Measurements from ENCODE around the gene CD244.
"Not testable (repeated sequence)": the region's sequence is repeated elsewhere in the genome, so short reads cannot be mapped to it uniquely, and the experiment has no call there.

CD244 gene

DNA sequence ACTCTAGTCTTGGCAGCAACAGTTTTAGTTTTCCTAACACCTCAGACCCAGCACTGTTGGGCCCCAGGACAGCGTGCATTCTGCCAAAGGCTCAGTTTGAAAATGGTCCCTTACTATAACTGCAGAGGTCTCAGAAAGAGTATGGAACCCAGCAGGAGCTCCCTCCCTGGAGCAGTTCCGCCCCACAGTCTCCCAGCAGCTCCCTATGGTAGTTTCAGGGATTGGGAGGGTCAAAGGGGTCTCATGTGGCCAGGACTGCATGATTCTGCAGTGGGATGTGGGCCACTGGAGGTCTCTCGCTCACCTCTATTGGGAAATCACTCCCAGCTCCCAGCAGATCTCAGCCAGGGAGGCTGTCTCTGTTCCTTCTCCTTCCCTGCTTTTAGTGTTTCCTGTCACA lies 54.4 kb downstream of the CD244 start:
- no peak for DNase-seq

DNA sequence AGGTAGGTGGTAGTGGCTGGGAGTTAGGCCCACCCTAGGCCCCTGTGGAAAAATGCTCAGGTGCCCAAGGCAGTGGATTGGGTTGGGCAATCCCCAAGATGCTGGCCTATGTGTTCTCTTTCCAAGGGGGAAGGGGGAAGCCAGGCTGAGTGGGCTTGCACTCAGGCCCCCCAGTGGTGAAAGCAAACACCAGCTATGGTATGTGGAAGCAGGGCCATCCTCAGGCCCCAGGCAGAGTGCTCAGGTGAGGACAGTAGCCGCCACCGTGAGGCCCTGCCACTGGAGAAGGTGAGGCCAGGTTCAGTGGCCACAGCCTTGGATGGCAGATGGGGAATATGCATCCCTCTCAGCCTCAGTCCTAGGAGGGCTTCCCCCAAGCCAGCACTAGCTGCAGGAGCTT lies 54.9 kb downstream of the CD244 start:
- DNase-seq = no peak

DNA sequence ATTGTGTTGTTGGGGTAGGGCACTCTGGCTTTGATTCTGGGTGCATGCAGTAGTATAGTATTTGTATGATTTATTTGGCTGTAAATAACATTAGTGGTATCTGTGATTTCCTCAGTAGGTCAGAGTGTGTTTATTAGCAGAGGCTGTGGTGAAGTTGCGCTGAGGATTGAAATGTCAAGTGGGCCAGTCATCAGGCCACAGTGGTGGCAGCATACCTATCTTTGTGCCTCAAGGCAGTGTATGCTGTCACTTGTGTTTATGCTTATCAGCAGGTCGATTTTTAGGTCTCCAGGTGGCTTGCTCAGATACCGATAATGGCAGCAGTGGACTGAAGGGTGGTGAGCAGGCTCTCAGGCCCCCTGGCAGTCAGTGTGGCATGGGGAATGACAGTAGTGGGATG lies 55.4 kb downstream of the CD244 start:
- DNase-seq = no peak

DNA sequence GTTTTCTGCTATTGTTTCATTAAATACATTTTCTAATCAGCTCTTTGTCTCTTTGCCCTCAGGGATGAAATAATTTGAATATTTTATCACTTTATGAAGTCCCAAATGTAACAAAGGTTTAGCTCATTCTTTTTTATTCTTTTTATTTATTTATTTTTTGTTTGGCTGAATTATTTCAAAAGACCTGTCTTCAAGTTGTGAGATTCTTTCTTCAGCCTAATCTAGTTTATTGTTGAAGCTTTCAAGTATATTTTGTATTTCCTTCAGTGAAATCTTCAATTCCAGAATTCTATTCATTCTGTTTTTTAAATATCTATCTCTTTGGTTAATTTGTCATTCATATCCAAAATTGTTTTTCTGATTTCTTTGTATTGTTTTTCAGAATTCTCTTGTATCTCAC lies 55.9 kb downstream of the CD244 start:
- DNase-seq = no peak

DNA sequence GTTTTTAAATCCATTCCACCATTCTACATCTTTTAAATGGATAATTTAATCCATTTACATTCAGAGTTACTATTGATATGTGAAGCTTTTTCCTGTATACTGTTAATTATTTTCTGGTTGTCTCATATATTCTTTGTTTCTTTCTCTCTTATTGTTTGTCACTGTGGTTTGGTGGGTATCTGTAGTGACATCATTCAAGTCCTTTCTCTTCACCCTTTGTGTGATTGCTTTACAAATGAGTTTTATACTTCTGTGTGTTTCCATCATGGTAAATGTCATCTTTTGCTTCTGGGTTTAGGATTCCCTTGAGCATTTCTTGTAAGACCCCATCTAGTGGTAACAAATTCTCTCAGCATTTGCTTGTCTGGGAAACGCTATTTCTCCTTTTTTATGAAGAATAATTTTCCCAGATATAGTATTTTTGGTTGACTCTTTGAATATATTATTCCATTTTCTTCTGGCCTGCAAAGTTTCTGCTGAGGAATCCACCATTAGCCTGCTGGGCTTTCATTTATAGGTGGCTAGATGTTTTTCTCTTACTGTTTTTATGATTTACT lies 56.5 kb downstream of the CD244 start:
- DNase-seq = no peak

DNA sequence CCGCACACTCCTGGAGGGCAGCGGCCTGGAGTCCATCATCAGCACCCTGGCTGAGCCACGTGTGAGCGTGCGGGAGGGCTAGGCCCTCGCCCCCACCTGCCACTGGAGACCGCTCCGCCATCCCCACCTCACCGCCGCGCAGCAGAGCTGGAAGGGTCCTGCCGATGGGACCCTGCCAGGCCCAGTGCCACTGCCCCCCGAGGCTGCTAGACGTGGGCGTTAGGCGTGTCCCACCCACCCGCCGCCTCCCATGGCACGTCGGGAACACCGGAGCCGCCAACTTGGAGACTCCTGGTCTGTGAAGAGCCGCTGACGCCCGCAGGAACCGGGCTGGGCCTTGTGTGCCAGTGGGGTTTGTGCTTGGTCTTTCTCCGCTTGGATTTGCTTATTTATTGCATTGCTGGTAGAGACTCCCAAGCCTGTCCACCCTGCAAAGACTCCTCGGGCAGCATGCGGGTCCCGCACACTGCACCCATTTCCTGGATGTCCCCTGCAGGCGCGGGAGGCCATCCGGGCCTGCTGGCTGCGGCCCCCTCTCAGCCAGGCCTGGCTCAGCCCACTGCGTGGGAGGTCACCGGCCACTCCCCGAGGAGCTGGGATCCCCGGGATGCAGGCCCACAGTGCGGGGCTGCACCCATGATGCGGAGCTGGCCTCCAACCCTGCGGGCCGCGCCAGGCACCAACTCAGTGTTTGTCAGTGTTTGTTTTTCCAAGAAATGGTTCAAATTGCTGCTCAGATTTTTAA lies 60.7 kb downstream of the CD244 start:
- DNase-seq = no peak

DNA sequence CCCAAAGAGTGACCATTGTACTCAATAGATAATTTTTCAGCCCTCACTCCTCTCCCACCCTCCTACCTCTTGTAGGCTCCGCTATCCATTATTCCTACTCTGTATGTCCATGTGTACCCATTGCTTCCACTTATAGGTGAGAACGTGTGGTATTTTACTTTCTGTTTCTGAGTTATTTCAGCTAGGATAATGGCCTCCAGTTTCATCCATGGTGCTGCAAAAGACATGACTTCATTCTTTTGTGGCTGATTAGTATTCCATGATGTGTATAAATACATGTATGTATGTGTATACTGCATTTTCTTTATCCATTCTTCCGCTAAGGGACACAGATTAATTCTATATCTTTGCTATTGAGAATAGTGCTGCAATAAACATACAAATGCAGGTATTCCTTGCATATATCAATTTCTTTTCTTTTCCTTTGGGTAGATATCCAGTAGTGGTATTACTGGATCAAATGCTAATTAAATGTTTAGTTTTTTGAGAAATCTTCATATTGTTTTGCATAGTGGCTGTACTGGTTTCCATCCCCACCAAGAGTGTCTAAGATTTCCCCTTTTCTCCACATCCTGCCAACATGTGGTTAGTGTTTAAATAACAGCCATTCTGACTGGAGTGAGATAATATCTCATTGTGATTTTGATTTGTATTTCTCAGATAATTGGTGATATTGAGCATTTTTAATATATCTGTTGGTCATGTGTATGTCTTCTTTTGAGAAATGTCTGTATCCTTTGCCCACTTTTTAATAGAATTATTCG lies 61.9 kb downstream of the CD244 start:
- DNase-seq = no peak

DNA sequence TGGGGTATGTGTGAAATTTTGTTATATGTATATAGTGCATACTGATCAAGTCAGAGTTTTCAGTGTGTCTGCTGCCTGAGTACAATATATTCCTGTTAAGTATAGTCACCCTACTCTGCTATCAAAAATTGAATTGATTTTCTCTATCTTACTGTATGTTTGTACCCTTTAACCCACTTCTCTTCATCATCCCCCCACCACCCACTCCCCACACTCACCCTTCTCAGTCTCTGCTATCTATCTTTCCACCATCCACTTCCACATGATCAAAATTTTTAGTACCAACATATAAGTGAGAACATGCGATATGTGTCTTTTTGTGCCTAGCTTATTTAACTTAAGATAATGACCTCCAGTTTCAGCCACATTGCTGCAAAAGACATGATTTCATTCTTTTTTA lies 62.5 kb downstream of the CD244 start:
- DNase-seq = no peak

DNA sequence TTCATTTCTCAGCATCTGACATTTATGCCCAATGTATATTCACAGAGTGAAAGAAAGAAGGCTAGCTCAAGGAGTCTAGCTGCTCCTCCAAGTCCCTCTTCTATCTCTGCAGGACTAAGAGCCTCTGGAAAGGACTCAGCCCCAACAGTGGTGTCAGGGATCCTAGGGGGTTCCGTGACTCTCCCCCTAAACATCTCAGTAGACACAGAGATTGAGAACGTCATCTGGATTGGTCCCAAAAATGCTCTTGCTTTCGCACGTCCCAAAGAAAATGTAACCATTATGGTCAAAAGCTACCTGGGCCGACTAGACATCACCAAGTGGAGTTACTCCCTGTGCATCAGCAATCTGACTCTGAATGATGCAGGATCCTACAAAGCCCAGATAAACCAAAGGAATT lies 63.0 kb downstream of the CD244 start:
- no peak for DNase-seq

DNA sequence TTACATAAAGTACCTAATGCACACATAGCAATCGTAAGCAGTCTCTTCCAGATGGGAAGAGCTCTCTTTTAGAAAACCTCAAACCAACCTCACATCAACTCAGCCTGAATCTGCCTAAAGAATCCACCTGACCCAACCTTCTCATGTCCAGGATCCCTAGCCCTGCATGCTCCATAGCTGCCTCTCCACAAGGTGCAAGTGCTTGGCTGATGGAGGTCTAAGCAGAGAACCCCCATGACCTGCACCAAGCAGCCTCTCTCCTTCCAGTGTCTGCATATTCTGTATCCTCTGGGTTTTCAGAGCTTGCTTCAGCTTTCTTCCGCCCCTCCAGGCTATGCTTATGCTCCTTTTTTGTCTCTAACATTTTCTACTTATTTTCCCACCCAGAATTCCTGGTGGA lies 64.2 kb downstream of the CD244 start:
- no peak for DNase-seq

DNA sequence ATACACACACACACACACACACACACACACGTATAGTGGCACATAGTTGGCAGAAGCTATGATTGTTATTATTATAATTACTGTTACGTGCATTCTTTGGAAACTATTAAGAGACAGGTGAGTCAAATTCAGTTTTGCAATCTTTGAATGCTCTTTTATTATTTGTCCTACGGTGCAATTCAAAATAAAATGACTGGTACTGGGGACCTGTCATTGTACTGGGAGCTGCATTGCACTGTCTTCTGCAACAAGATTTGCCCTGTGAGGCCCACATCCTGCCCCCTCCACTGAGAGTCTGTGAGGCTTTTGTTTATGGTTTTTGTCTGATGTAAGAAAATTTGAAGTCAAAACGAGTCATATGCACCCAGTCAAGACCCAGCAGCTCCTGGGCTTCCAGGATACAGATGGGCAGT lies 64.8 kb downstream of the CD244 start:
- DNase-seq = no peak

DNA sequence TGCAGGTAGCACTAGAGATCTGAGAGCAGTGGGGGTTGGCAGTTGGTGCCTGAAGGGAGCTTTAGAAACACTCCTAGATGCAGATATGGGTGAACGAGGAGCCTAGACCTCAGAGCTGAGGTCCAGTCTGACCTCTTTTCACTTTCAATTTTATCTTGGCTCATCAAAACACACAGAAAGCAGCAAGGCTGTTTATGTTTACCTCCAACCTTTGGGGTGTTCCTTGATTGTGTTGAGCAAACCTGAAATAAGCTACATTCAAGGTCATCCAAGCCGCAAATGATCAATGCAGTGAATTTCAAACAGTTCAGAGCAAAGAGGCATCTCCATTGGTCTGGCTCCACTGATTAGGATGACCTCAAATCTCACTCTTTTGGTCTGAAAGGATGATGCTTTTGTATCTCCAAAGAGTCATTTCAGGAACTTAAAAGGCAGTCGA lies 65.4 kb downstream of the CD244 start:
- no peak for DNase-seq

DNA sequence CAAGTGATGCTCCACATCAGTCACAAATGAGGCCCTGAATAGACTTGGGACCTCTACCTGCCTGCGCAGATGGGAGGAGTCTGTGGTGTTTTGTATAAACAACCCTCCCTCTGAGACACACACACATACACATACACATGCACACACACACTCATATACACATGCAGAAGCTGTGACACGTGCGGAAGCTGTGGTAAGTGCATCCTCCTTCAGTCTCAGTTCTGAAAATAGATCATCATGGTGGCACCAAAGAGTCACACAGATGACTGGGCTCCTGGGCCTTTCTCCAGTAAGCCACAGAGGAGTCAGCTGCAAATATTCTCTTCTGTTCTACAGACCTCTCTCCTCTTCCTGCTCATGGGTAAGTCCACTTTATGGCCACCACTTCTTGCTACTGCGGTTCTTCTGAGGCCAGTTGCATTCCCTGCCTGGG lies 66.7 kb downstream of the CD244 start, which contains the start of gene LY9:
TSS of gene LY9 (plus strand) at position 224 of the 433 bp plus-strand sequence. CDS start at position 238, 14 bp downstream.
- DNase-seq = no peak

DNA sequence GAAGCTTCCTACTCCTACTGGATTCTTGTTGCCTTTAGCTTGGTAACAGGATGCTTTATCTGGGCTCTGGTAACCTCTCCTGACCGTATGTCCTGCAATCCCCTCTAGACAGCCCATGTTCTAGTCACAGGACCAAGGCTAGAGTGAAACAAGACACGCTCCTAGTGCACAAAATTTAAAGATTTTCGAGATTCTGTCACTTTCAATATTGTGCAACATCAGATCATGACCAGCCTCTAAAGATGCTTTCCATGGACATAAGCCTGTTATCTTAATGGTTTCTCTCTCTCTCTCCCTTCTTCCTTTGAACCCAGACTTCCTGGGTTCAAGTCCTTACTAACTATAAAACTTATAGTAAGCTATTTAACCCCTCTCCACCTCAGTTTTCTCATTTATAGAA lies 68.3 kb downstream of the CD244 start:
- DNase-seq = no peak

DNA sequence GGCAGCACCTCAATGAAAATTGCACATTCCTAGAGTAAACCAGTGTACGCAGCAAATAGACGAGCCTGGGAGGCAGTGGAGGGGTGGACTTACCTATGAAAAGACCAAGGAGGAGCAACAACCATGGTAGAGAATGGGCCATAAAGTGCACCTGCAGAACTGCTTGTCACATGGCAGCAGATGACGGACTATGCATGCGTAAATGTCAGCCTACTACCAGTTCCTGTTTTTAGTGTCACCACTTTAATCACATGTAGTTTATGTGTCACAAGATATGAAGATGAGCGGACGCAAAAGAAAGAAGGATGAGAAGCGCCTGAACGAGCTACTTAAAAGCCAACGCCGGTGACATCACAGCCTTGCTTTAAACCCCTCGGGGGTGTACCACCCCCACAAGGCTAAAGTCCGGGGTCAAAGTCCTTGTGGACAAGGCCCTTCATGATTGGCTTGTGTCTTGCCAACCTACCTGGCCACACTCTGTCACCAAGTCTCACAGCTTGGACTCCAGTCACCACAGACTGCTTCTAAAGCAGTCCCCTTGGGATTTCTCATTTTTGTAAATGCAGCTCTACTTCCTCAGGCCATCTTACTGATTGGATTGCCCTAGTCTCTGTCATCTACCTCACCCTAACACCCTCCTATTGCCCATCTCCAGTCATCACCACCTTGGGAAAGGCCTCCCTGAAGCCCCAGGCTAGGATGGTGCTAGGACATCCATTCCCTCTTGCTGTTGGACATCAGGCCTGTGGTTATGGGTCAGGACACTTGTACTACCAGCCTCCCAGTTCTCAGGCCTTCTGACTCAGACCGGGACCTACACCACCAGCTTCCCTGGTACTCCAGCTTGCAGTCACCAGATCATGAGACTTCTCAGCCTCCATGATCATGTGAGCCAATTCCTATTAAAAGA lies 72.7 kb downstream of the CD244 start:
- DNase-seq = no peak

DNA sequence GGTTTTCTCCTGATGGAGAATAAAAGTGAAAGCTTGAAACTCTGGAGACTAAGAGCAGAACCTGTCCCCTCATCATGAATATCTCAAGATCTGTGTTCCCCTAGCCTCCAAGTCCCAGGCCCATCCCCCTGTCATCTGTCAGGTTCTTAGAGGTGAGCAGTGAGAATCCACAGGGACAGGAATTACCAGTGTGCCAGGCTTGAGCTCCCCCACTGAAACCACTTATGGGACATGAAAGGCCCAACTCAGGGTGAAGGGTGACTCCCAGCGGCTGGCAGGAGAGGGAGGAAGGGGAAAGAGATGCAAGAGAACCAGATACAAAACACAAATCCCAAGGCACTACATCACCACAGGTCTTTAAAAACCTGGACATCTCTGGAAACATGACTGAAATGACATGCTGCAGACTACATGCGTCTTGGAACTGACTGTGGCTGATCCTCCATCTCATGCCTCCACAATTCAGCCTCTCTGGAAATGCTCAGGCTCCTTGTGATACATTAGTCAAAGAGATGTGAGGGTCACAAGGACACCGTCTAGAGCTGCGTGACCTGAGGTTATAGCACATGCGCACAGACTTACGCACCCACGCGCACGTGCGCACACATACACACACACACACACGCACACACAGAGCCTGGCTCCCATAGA lies 73.5 kb downstream of the CD244 start:
- no peak for DNase-seq

DNA sequence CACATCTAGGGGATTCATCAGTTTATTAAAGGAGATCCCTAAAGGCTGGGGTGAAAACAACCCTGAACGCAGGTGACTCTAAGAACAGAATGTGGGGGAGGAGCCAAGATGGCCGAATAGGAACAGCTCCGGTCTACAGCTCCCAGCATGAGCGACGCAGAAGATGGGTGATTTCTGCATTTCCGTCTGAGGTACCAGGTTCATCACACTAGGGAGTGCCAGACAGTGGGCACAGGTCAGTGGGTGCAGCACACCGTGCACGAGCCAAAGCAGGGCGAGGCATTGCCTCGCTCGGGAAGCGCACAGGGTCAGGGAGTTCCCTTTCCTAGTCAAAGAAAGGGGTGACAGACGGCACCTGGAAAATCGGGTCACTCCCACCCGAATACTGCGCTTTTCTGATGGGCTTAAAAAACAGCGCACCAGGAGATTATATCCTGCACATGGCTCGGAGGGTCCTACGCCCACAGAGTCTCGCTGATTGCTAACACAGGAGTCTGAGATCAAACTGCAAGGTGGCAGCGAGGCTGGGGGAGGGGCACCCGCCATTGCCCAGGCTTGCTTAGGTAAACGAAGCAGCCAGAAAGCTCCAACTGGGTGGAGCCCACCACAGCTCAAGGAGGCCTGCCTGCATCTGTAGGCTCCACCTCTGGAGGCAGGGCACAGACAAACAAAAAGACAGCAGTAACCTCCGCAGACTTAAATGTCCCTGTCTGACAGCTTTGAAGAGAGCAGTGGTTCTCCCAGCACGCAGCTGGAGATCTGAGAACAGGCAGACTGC lies 79.5 kb downstream of the CD244 start:
- not testable (repeated sequence) for DNase-seq

DNA sequence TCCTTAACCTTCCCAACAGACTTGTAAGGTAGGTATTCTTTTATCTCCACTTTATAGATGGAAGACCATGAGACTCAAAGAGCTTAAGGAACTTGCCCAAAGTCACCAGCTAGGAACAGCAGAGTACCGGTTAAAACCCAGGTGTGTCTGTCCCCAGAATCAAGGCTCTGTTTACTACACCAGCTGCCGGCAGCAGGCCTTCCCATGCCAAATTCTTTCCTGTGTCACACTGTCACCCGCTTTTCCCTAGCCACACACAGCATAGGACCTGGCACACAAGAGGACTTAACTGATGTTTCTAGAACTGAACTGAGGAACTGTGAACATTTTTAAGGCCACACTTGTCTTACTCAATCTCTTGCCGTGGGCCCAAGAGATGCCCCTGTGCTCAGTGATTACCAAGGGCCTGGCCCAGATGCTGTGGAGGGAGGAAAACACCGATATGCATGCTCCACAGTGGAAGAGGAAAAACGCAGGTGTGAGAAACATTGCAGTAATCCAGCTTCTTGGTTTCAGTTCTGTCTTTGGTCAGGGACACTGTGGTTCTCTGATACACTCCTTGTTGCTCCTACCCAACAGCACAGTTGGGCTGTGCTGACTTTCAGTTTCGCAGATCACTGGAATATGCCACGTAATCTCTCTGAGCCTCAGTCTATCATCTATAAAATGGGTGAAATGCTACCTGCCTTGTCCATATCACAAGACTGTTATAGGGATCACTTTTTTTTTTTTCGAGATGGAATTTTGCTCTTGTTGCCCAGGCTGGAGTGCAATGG lies 80.6 kb downstream of the CD244 start:
- DNase-seq = no peak

DNA sequence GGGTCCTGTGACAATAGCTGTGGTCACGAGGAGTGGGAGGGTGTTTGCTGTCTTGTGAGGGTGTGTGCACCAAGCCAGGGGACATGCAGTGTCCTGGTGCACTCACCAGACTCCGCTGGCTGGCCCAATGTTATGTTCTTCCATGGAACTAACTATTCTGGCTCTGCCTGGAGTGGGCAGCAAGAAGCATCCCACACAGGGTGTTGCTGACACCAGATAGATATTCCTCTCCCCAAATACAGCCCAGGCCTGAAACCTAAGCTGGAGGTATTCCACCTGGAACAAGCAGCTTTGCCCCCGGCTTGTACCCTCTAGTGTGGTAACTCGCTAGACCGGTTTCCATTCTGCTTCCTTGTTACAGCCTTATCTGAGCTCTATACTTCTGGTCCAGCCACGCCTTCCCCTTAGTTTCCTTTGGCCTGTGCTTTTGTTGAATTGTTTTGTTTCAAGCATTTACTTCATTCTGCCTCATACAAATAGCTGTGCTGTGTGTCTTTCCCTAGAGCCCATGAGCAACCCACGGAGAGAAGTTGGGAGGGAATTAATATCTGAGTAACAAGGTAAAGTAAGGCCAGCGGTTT lies 81.4 kb downstream of the CD244 start:
- DNase-seq = peak; percentile 22

DNA sequence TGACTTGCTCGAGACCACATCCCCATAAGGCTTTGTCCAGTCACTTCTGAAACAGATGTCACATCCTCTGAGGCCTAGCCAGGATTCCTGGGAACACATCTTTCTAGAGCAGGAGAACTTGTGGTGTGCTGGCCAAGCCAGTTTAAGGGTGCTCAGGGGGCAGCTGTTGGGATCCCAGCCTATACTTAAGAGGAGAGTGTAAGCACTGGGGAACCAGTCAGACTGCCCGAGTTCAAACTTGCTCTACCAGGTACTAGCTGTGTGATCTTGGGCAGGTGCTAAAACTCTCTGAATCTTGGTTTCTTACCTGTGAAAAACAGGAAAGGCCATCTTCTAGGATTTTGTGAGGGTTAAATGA lies 82.3 kb downstream of the CD244 start:
- no peak for DNase-seq

All from NCI-H2029 treated with DMSO at 0.1 percent for 48 hours (cell line).